HepG2 (cell line): ENCODE results near the gene TMEM63B. TPM values are rescaled to one million over a fixed set of nuclear protein-coding genes. Genes with fewer than 3 reads are reported as not detected.

Experiments
- BRD4 ChIP-seq: sonication (generic); formaldehyde crosslinking; IDR thresholded peaks from 2 replicates; pipeline ENCODE4 v1.4.0; 2020; ENCODE audit warnings: missing genetic modification reagents
- CAMTA2 ChIP-seq: sonication (generic); formaldehyde crosslinking; IDR thresholded peaks from 2 replicates; pipeline ENCODE4 v1.4.0; 2020; ENCODE audit warnings: mild to moderate bottlenecking, missing genetic modification reagents, borderline replicate concordance
- GATAD1 ChIP-seq: IDR thresholded peaks from 2 replicates; pipeline ENCODE4 v1.6.1; 2016; ENCODE audit warnings: missing genetic modification reagents, missing compliant biosample characterization
- GFI1 ChIP-seq: sonication (generic); formaldehyde crosslinking; IDR thresholded peaks from 2 replicates; pipeline ENCODE4 v1.5.0; 2020; ENCODE audit warnings: missing genetic modification reagents, mild to moderate bottlenecking, borderline replicate concordance
- HMGXB4 ChIP-seq, 2 experiments: sonication (generic) in 1 of 2; formaldehyde crosslinking in 1 of 2; IDR thresholded peaks; 2 replicates each; pipeline versions ENCODE4 v1.4.0 to v1.6.1; 2018 to 2020; ENCODE audit warnings: missing genetic modification reagents in 2 of 2, borderline replicate concordance in 1 of 2, low read depth in 1 of 2, mild to moderate bottlenecking in 1 of 2, missing biosample characterization in 1 of 2
- ISX ChIP-seq: sonication (generic); formaldehyde crosslinking; conservative IDR thresholded peaks from 2 replicates; pipeline ENCODE4 v1.5.0; 2020; ENCODE audit warnings: missing genetic modification reagents
- MIER2 ChIP-seq: IDR thresholded peaks from 2 replicates; pipeline ENCODE4 v1.6.1; 2016; ENCODE audit warnings: missing biosample characterization, missing genetic modification reagents
- NFRKB ChIP-seq: fragments of 450-650 bp; IDR thresholded peaks from 2 replicates; pipeline ENCODE4 v1.6.1; 2017
- RELA ChIP-seq: sonication (generic); formaldehyde crosslinking; IDR thresholded peaks from 2 replicates; pipeline ENCODE4 v1.4.0; 2020; ENCODE audit warnings: missing genetic modification reagents
- SAP130 ChIP-seq: IDR thresholded peaks from 2 replicates; pipeline ENCODE4 v1.6.1; 2016; ENCODE audit warnings: low read depth
- SIX1 ChIP-seq: sonication (generic); formaldehyde crosslinking; IDR thresholded peaks from 2 replicates; pipeline ENCODE4 v1.4.0; 2020; ENCODE audit warnings: missing genetic modification reagents, borderline replicate concordance
- SRY ChIP-seq: sonication (generic); formaldehyde crosslinking; IDR thresholded peaks from 2 replicates; pipeline ENCODE4 v1.8.0; 2022; ENCODE audit warnings: mild to moderate bottlenecking, missing genetic modification reagents
- TRIM24 ChIP-seq: sonication (generic); formaldehyde crosslinking; IDR thresholded peaks from 2 replicates; pipeline ENCODE4 v1.8.0; 2022; ENCODE audit warnings: mild to moderate bottlenecking, missing genetic modification reagents
- XRCC5 ChIP-seq: fragments of 200-400 bp; formaldehyde crosslinking; optimal IDR thresholded peaks from 2 replicates; pipeline ENCODE3; 2017; ENCODE audit warnings: mild to moderate bottlenecking, low read length
- ZBTB7B ChIP-seq: sonication (generic); formaldehyde crosslinking; IDR thresholded peaks from 2 replicates; pipeline ENCODE4 v1.4.0; 2020; ENCODE audit warnings: missing genetic modification reagents
- ZEB1 ChIP-seq: IDR thresholded peaks from 2 replicates; pipeline ENCODE4 v1.6.1; 2012; ENCODE audit warnings: mild to moderate bottlenecking, low read depth, inconsistent platforms; ENCODE audit not compliant: insufficient replicate concordance
- ZFX ChIP-seq: sonication (generic); formaldehyde crosslinking; IDR thresholded peaks from 2 replicates; pipeline ENCODE4 v1.4.0; 2020; ENCODE audit warnings: mild to moderate bottlenecking, low read depth, missing genetic modification reagents, moderate library complexity
- ZNF18 ChIP-seq: sonication (generic); formaldehyde crosslinking; IDR thresholded peaks from 2 replicates; pipeline ENCODE4 v1.8.0; 2022; ENCODE audit warnings: mild to moderate bottlenecking, missing genetic modification reagents; ENCODE audit not compliant: insufficient replicate concordance
- ZNF317 ChIP-seq: sonication (generic); formaldehyde crosslinking; IDR thresholded peaks from 2 replicates; pipeline ENCODE4 v1.5.0; 2020; ENCODE audit warnings: mild to moderate bottlenecking, missing genetic modification reagents
- ZNF329 ChIP-seq: sonication (generic); formaldehyde crosslinking; IDR thresholded peaks from 2 replicates; pipeline ENCODE4 v1.9.0; 2021; ENCODE audit warnings: low read depth, mild to moderate bottlenecking, missing genetic modification reagents
- ZNF619 ChIP-seq: sonication (generic); formaldehyde crosslinking; IDR thresholded peaks from 2 replicates; pipeline ENCODE4 v1.4.0; 2020; ENCODE audit warnings: mild to moderate bottlenecking, missing genetic modification reagents
- ZNF652 ChIP-seq: IDR thresholded peaks from 2 replicates; pipeline ENCODE4 v1.6.1; 2016; ENCODE audit warnings: low read depth, borderline replicate concordance
- polyA plus RNA-seq, 8 experiments: library from polyadenylated mRNA; depleted of rRNA in 3 of 8; stranded (reverse) in 7 of 8; unstranded in 1 of 8; fragments of >200 nt; fragmentation: Illumina TruSeq in 4 of 8; extraction: Trizol in 4 of 8; gene quantifications; 2 replicates each; pipeline versions ENCODE4 v1.2.1 to v1.2.3, GENCODE V29; 2011 to 2016; ENCODE audit warnings: low read depth in 4 of 8, missing spikeins in 1 of 8, mixed read lengths in 1 of 8; ENCODE audit not compliant: insufficient read depth in 1 of 8
- total RNA-seq, 5 experiments: library from RNA; depleted of rRNA; stranded (reverse); fragments of >200 nt; fragmentation: Illumina TruSeq; extraction: Trizol; gene quantifications; 2 replicates each; pipeline ENCODE4 v1.2.3, GENCODE V29; 2016; ENCODE audit warnings: low read depth in 1 of 5
- TF ChIP-seq, protein P1 (sequence below): sonication (generic); formaldehyde crosslinking; IDR thresholded peaks from 2 replicates; pipeline ENCODE4 v1.4.0; 2020; ENCODE audit warnings: missing genetic modification reagents, borderline replicate concordance
- TF ChIP-seq, protein P2 (sequence below): sonication (generic); formaldehyde crosslinking; IDR thresholded peaks from 2 replicates; pipeline ENCODE4 v1.8.1; 2023; ENCODE audit warnings: mild to moderate bottlenecking, missing genetic modification reagents

Gene TMEM63B
- total and polyA plus RNA-seq, 2 of the 13 experiments (the other 11 are each of a cell fraction or from before 2014, with no cell fraction given), result 27.4 to 75.8 TPM

DNA sequence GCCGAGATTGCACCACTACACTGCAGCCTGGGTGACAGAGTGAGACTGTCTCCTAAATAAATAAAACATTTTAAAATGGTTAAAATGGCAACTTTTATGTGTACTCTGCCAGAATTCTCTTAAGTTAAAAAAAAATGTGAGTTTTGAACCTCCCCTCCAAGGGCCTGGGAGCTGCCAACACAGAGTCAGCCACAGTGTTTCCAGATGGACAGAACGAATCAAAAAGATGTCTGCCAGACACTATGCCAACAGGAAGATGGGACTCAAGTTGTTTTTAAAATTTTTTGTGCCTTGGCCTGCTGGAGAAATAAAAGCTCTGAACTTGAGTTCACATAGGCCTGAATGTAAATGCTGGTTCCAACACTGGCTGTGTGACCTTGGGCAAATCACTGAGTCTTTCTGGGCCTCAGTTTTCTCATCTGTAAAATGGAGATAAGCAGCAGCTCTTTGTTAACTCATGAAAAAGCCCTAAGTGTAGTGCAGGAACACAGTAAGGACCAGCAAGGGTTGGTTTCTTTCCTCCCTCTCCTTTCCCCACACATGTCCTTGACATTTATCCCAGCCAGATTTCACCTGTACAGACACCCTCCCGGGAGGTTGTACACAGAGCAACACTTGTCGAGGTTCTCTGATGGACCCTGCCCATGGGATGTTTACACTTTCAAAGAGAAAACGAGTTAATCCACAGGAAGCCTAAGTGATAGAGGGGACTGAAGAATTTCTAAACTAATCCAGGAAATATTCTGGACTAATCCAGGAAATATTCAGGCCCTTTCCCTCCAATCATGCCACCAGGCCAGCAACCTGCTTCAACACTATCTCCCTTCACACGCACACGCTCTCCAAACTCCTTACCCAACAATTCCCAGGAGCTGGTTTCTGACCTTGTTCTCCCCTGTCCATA is 35.1 kb upstream of the TMEM63B start (continued):
- TF ChIP-seq, protein P1, sequence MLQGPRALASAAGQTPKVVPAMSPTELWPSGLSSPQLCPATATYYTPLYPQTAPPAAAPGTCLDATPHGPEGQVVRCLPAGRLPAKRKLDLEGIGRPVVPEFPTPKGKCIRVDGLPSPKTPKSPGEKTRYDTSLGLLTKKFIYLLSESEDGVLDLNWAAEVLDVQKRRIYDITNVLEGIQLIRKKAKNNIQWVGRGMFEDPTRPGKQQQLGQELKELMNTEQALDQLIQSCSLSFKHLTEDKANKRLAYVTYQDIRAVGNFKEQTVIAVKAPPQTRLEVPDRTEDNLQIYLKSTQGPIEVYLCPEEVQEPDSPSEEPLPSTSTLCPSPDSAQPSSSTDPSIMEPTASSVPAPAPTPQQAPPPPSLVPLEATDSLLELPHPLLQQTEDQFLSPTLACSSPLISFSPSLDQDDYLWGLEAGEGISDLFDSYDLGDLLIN (CRISPR knock-in tag), result no peak
- TF ChIP-seq, protein P2, sequence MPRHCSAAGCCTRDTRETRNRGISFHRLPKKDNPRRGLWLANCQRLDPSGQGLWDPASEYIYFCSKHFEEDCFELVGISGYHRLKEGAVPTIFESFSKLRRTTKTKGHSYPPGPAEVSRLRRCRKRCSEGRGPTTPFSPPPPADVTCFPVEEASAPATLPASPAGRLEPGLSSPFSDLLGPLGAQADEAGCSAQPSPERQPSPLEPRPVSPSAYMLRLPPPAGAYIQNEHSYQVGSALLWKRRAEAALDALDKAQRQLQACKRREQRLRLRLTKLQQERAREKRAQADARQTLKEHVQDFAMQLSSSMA, result no peak; the same call in 1 of the 2 replicates
- TF ChIP-seq TRIM24, result no peak
- TF ChIP-seq SIX1, result peak; percentile 54; the same call in 1 of the 2 replicates
- peak; percentile 89 for TF ChIP-seq ZNF18 (CRISPR knock-in tag)
- no peak for TF ChIP-seq ISX (CRISPR knock-in tag)
- no peak for TF ChIP-seq ZNF329 (CRISPR knock-in tag)
- 0 out of 2 replicates have a peak, but pooled peaks have one; percentile 49 for TF ChIP-seq SRY (CRISPR knock-in tag)
- no peak for TF ChIP-seq RELA (CRISPR knock-in tag)
- TF ChIP-seq HMGXB4 (CRISPR knock-in tag; IDR thresholded peaks at IDR 0.05; ENCODE audit: borderline replicate concordance in 1 of 2, low read depth in 1 of 2), result peak; percentile 3 to 59; a peak in 1 of 4 replicates
- TF ChIP-seq BRD4 (CRISPR knock-in tag), result no peak
- peak; percentile 75 for TF ChIP-seq ZBTB7B (CRISPR knock-in tag)
- peak; percentile 69 for TF ChIP-seq ZFX (CRISPR knock-in tag)
- TF ChIP-seq GATAD1 (CRISPR knock-in tag), result peak; percentile 12; the same call in 1 of the 2 replicates
- TF ChIP-seq ZNF619 (CRISPR knock-in tag), result no peak; the same call in 1 of the 2 replicates
- TF ChIP-seq NFRKB, result no peak
- TF ChIP-seq MIER2 (CRISPR knock-in tag), result peak; percentile 76
- TF ChIP-seq ZNF317 (CRISPR knock-in tag), result peak; percentile 41; the same call in 1 of the 2 replicates
- TF ChIP-seq SAP130 (CRISPR knock-in tag), result peak; percentile 89
- no peak for TF ChIP-seq CAMTA2 (CRISPR knock-in tag)
- peak; percentile 74 for TF ChIP-seq ZEB1
- peak; percentile 21 for TF ChIP-seq XRCC5
- peak; percentile 76; the same call in 1 of the 2 replicates for TF ChIP-seq ZNF652
- TF ChIP-seq GFI1 (CRISPR knock-in tag), result peak; percentile 96
